ENCODE data around the gene PTPRN2.

DNA sequence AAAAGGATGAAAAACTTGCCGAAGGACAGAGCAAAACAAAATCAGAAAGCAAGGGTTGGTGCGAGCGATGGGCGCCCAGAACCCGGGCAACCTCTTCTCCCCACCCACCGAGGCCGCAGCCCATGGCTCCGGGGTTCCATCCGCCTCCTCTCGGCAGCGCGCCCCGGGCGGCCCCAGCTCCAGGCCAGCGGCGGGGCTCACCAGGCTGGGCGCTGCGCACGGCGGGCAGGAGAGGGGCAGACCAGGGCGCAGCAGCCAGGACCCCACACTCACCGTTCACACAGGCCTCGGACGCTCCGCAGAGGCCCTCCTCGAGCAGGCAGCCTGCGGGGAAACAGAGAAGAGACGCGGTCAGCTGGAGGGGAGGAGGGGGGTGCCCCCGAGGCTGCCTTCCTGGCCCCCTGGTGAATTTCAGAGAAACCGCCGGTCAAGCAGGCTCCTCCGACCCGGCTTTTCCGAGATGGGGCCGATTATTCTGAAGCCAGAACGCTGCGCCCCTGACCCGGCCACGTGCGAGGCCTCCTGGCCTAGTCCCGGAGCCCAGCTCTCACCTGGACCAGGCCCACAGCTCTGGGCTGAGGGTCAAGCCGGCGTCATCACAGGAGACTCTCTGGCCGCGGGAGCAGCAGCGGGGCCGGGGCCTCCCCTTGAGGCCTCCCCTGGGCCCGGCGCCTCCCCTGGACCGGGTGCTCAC, 98.0 kb downstream of the PTPRN2 start:
- TF ChIP-seq CTCF (IDR thresholded peaks at IDR 0.05) (no peak), POLR2AphosphoS5 (IDR thresholded peaks at IDR 0.05) (no peak), POLR2A (IDR thresholded peaks at IDR 0.05) (no peak)
